Suprapubic skin (tissue), 4 donors: ENCODE data around the gene FTHL17. TPM values are rescaled to one million over a fixed set of nuclear protein-coding genes. Genes with fewer than 3 reads are reported as not detected.

Experiments used
- DNase-seq, 2 donors: peaks; one replicate each; pipeline ENCODE4 v3.0.0-alpha.2; 2019; ENCODE audit warnings: low spot score in 2 of 2
- H3K27ac ChIP-seq: fragments of 200-600 bp; sonication (generic); one replicate; pipeline ENCODE4 v1.5.1; 2019
- H3K27me3 ChIP-seq: fragments of 200-600 bp; sonication (generic); one replicate; pipeline ENCODE4 v1.5.1; 2019
- H3K36me3 ChIP-seq: fragments of 200-600 bp; sonication (generic); one replicate; pipeline ENCODE4 v1.5.1; 2019
- H3K4me1 ChIP-seq: fragments of 200-600 bp; sonication (generic); one replicate; pipeline ENCODE4 v1.5.1; 2019
- H3K4me3 ChIP-seq: fragments of 200-600 bp; sonication (generic); one replicate; pipeline ENCODE4 v1.5.1; 2019; ENCODE audit warnings: mild to moderate bottlenecking
- H3K9me3 ChIP-seq: fragments of 200-600 bp; sonication (generic); one replicate; pipeline ENCODE4 v1.5.1; 2019
- CTCF ChIP-seq, 2 donors: fragments of 200-600 bp in 1 of 2; fragments of 450-650 bp in 1 of 2; sonication (generic) in 1 of 2; IDR thresholded peaks; one replicate each; pipeline ENCODE4 v1.5.1; 2016 to 2019; ENCODE audit warnings: antibody characterized with exemption in 2 of 2, mild to moderate bottlenecking in 1 of 2, moderate library complexity in 1 of 2
- EP300 ChIP-seq: sonication (generic); formaldehyde crosslinking; IDR thresholded peaks from one replicate; pipeline ENCODE4 v1.6.1; 2017; ENCODE audit warnings: antibody characterized with exemption
- POLR2A ChIP-seq, 2 donors: fragments of 450-650 bp; IDR thresholded peaks; one replicate each; pipeline ENCODE4 v1.6.1; 2017; ENCODE audit warnings: antibody characterized with exemption in 2 of 2, mild to moderate bottlenecking in 2 of 2, moderate library complexity in 2 of 2
- POLR2AphosphoS5 ChIP-seq, 3 donors: sonication (generic); formaldehyde crosslinking; IDR thresholded peaks; one replicate each; pipeline ENCODE4 v1.6.1; 2017; ENCODE audit warnings: antibody characterized with exemption in 3 of 3
- WGBS: methylation state at CpG from one replicate; pipeline ENCODE4 v1.1.5; 2018; 5-methylcytosine and 5-hydroxymethylcytosine counted together
- total RNA-seq, 4 donors: library from RNA; depleted of rRNA; stranded (reverse); fragments of >200 nt; gene quantifications; one replicate each; pipeline ENCODE4 v1.1.0, GENCODE V29; 2016

FTHL17 gene
- total RNA-seq, 4 donors from 2014 or later = not detected

GRCh38 chrX:31110657-31111056 lies 38.8 kb upstream of the FTHL17 start:
- Histone ChIP-seq H3K27ac (no peak overlapping the region), H3K27me3 (no peaks in the 10 kb centered on the region), H3K9me3 (no peaks in the 10 kb centered on the region), H3K36me3 (no peaks in the 10 kb centered on the region), H3K4me3 (no peak overlapping the region), H3K4me1 (no peaks in the 10 kb centered on the region)
- TF ChIP-seq POLR2AphosphoS5 (IDR thresholded peaks at IDR 0.05) (no peak), POLR2A (IDR thresholded peaks at IDR 0.05) (no peak), EP300 (no peak), CTCF (IDR thresholded peaks at IDR 0.05) (no peak)
- 81% methylated on average over 6 of the region's 6 CpGs for WGBS
- no peak for DNase-seq

- H3K27ac ChIP-seq = no peak overlapping the region
- TF ChIP-seq CTCF (IDR thresholded peaks at IDR 0.05) (no peak), EP300 (no peak), POLR2AphosphoS5 (IDR thresholded peaks at IDR 0.05) (no peak), POLR2A (IDR thresholded peaks at IDR 0.05) (no peak)
- no peak overlapping the region for H3K4me3 ChIP-seq
- no peaks in the 10 kb centered on the region for H3K4me1 ChIP-seq
- DNase-seq = no peak
- WGBS = 63% methylated on average over 2 of the region's 2 CpGs
- no peaks in the 10 kb centered on the region for H3K36me3 ChIP-seq
- no peaks in the 10 kb centered on the region for H3K9me3 ChIP-seq
- H3K27me3 ChIP-seq = no peaks in the 10 kb centered on the region
Measured at GRCh38 chrX:31099536-31100090, 27.8 kb upstream of the FTHL17 start.

GRCh38 chrX:31098079-31098478 lies 26.2 kb upstream of the FTHL17 start:
- 60% methylated on average over 3 of the region's 3 CpGs for WGBS
- no peaks in the 10 kb centered on the region for H3K4me1 ChIP-seq
- H3K27ac ChIP-seq = no peak overlapping the region
- no peak overlapping the region for H3K4me3 ChIP-seq
- no peaks in the 10 kb centered on the region for H3K27me3 ChIP-seq
- no peak for TF ChIP-seq CTCF (IDR thresholded peaks at IDR 0.05)
- DNase-seq = no peak
- H3K36me3 ChIP-seq = no peaks in the 10 kb centered on the region
- H3K9me3 ChIP-seq = no peaks in the 10 kb centered on the region

- no peaks in the 10 kb centered on the region for H3K9me3 ChIP-seq
- DNase-seq = no peak
- H3K4me1 ChIP-seq = no peaks in the 10 kb centered on the region
- no peak overlapping the region for H3K4me3 ChIP-seq
- no peak overlapping the region for H3K27ac ChIP-seq
- H3K36me3 ChIP-seq = no peaks in the 10 kb centered on the region
- 67% methylated on average over 1 of the region's 4 CpGs for WGBS
- H3K27me3 ChIP-seq = no peaks in the 10 kb centered on the region
- TF ChIP-seq EP300 (no peak), POLR2AphosphoS5 (IDR thresholded peaks at IDR 0.05) (no peak), CTCF (IDR thresholded peaks at IDR 0.05) (no peak), POLR2A (IDR thresholded peaks at IDR 0.05) (no peak)
Measured at GRCh38 chrX:31093639-31093975, 21.8 kb upstream of the FTHL17 start.

- H3K4me3 ChIP-seq = no peak overlapping the region
- H3K36me3 ChIP-seq = no peaks in the 10 kb centered on the region
- H3K27ac ChIP-seq = no peak overlapping the region
- H3K27me3 ChIP-seq = no peaks in the 10 kb centered on the region
- H3K4me1 ChIP-seq = no peaks in the 10 kb centered on the region
- H3K9me3 ChIP-seq = no peaks in the 10 kb centered on the region
- WGBS = 34% methylated on average over 3 of the region's 3 CpGs
- TF ChIP-seq POLR2AphosphoS5 (IDR thresholded peaks at IDR 0.05) = no peak
- TF ChIP-seq POLR2A (IDR thresholded peaks at IDR 0.05) = no peak
- TF ChIP-seq CTCF (IDR thresholded peaks at IDR 0.05) = no peak
- TF ChIP-seq EP300 = no peak
- DNase-seq = no peak
Measured at GRCh38 chrX:31092970-31093638, 21.3 kb upstream of the FTHL17 start.
